ENCODE data around the gene CFHR2.

GRCh38 chr1:196970182-196970581 is 26.6 kb downstream of the CFHR2 start:
- TF ChIP-seq EZH2phosphoT487 (conservative IDR thresholded peaks at IDR 0.05; ENCODE audit: low read length) (no peak), CTCF (IDR thresholded peaks at IDR 0.05; ENCODE audit: insufficient read depth, low read length, poor library complexity, severe bottlenecking) (no peak)
